ENCODE results near the gene ERCC3.
"Not testable (repeated sequence)": the region's sequence is repeated elsewhere in the genome, so short reads cannot be mapped to it uniquely, and the experiment has no call there.

ERCC3 gene

DNA sequence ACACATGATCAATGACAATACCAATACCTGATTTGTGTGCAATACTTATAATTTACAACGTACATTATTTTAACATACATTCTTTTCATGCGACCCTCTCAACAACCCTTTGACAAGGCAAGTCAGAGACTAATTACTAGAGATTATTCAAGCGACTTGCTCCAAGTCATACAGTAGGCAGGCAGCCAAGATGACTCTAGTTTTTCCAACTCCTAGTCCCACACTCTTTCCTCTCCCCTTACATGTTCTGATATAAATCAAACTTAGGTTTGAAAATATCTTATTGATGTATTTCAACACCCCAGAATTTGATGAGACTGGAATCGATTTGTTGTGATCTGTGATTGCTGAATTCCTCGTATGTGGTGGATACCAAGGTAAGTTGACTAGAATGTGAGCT lies 65.8 kb downstream of the ERCC3 start:
- H3K4me1 Mint-ChIP-seq (ENCODE audit: low read depth) = peaks cover 5% of the 10 kb centered on the region
- no peaks in the 10 kb centered on the region for H3K9me3 Mint-ChIP-seq
- H3K4me3 Mint-ChIP-seq = no peak overlapping the region
- H3K36me3 Mint-ChIP-seq (ENCODE audit: low read depth) = no peaks in the 10 kb centered on the region
- peaks cover 45% of the 10 kb centered on the region for H3K27me3 Mint-ChIP-seq
- intact Hi-C loops (cut with micrococcal nuclease) = no loop called here
- H3K27ac Mint-ChIP-seq = no peak overlapping the region

- intact Hi-C loops (cut with micrococcal nuclease); H3K4me1 Mint-ChIP-seq (ENCODE audit: low read depth); H3K9me3 Mint-ChIP-seq; H3K36me3 Mint-ChIP-seq (ENCODE audit: low read depth); H3K27ac Mint-ChIP-seq; H3K4me3 Mint-ChIP-seq: not testable (repeated sequence)
- H3K27me3 Mint-ChIP-seq = peaks cover 53% of the 10 kb centered on the region
These were observed 66.7 kb downstream of the ERCC3 start for GRCh38 chr2:127227264-127227660.

DNA sequence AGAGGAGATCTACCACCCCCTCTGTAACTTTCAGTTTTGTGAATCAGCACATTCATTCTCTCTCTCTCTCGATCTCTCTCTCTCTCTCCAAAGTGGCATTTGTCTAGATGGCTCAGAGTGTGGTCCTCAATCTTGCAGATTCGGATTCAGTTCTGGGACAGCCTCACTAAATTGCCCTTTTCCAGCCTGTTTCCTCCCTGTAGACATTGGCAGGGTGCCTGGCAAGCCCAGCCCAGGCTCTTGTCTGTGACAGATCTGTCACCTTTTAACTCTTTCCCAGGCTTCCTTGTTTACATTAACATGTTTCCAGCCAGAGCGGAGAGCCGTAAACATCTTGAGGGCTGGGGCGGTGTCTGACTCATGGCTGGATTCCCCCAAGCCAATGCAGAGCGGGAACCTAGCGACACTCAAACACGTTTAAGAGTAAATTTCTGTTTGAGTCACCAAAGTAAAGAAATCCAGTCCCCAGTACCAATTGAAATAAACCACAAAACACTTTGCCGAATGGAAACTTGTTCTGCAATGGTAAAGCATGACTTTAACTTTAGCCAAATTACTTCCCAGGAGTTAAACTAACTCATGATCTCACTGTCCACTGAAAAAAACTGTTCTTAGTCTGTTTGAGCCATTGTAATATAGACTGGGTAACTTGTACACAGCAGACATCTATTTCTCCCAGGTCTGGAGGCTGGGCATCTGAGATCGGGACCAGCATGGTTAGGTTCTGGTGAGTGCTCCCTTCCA lies 67.3 kb downstream of the ERCC3 start:
- intact Hi-C loops (cut with micrococcal nuclease) = no loop called here
- Mint-ChIP-seq H3K36me3 (ENCODE audit: low read depth) (no peaks in the 10 kb centered on the region), H3K4me3 (no peak overlapping the region), H3K9me3 (no peaks in the 10 kb centered on the region), H3K27ac (no peak overlapping the region), H3K27me3 (peaks cover 58% of the 10 kb centered on the region), H3K4me1 (ENCODE audit: low read depth) (peaks cover 5% of the 10 kb centered on the region)

DNA sequence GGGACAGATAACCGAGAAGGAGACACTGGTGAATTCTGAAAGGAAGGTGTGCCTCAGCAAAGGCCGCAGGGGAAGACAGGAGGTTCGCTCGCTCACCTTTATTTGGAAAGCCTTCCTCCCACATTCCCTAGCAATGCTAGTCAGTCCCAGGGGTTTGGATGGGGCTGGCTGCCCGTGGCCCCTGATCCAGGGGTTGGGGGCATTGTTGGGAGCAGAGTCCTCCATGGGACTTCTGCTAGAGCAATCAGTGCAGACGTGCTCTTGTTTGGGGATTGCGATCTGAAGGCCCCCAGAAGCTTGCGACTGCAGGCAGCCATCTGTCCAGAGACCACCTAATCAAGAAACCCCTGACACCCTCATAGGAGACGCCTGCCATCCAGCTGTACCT lies 67.8 kb downstream of the ERCC3 start:
- Mint-ChIP-seq H3K36me3 (ENCODE audit: low read depth) (no peaks in the 10 kb centered on the region), H3K9me3 (no peaks in the 10 kb centered on the region), H3K4me3 (no peak overlapping the region), H3K27ac (no peak overlapping the region), H3K27me3 (peaks cover 63% of the 10 kb centered on the region), H3K4me1 (ENCODE audit: low read depth) (peaks cover 5% of the 10 kb centered on the region)
- intact Hi-C loops (cut with micrococcal nuclease) = no loop called here

- peaks cover 11% of the 10 kb centered on the region for H3K4me1 Mint-ChIP-seq (ENCODE audit: low read depth)
- no peak overlapping the region for H3K27ac Mint-ChIP-seq
- no peaks in the 10 kb centered on the region for H3K9me3 Mint-ChIP-seq
- H3K27me3 Mint-ChIP-seq = peaks cover 69% of the 10 kb centered on the region
- no peaks in the 10 kb centered on the region for H3K36me3 Mint-ChIP-seq (ENCODE audit: low read depth)
- intact Hi-C loops (cut with micrococcal nuclease) = no loop called here
- H3K4me3 Mint-ChIP-seq = no peak overlapping the region
These were observed 68.6 kb downstream of the ERCC3 start for GRCh38 chr2:127225186-127225960.

DNA sequence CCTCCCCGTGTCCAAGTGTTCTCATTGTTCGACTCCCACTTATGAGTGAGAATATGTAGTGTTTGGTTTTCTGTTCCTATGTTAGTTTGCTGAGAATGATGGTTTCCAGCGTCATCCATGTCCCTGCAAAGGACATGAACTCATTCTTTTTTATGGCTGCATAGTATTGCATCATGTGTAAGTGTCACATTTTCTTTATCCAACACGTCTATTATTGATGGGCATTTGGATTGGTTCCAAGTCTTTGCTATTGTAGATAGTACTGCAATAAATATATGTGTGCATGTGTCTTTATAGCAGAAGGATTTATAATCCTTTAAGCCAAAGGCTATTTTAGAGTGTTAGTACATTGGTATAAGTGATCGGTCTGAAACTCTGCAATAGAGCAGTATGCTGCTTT lies 69.8 kb downstream of the ERCC3 start:
- peaks cover 76% of the 10 kb centered on the region for H3K27me3 Mint-ChIP-seq
- intact Hi-C loops (cut with micrococcal nuclease); H3K4me3 Mint-ChIP-seq; H3K27ac Mint-ChIP-seq; H3K9me3 Mint-ChIP-seq; H3K36me3 Mint-ChIP-seq (ENCODE audit: low read depth): not testable (repeated sequence)
- H3K4me1 Mint-ChIP-seq (ENCODE audit: low read depth) = peaks cover 15% of the 10 kb centered on the region

DNA sequence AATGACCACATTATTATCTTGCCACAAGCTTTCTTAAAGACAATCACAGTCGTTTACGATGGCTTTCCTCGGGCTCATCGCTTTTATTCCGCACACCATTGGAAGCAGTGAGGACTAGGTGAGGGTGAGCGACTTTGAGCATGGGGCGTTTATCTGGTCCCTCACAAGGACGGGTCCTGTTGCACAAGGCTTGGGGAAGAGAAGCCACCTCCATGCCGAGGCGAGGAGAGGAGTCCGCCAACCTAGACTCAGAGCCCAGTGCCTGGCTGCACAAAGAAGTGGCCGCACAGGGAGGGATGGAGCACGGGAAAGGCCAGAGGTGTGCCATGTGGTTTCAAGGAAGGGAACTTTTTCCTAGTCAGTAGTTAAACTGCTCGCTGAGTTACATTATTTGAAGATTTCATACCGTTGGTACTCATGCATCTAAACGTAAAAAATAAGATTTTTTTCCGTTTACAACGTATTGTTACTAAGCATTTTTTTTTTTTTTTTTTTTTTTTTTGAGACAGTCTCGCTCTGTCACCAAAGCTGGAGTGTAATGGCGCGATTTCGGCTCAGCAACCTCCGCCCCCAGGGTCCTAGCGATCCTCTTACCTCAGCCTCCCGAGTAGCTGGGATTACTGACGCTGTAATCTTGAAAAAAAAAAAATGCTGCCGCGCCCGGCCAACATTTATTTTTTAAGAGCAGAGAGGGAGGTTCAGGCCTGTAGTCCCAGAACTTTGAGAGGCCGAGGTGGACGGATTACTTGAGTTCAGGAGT lies 73.0 kb downstream of the ERCC3 start:
- H3K4me1 Mint-ChIP-seq (ENCODE audit: low read depth) = peaks cover 16% of the 10 kb centered on the region
- H3K4me3 Mint-ChIP-seq = no peak overlapping the region
- peaks cover 86% of the 10 kb centered on the region for H3K27me3 Mint-ChIP-seq
- no peaks in the 10 kb centered on the region for H3K36me3 Mint-ChIP-seq (ENCODE audit: low read depth)
- intact Hi-C loops (cut with micrococcal nuclease) = no loop called here
- no peaks in the 10 kb centered on the region for H3K9me3 Mint-ChIP-seq
- H3K27ac Mint-ChIP-seq = no peak overlapping the region

- Mint-ChIP-seq H3K9me3 (no peaks in the 10 kb centered on the region), H3K27ac (no peak within 1 kb of the TSS), H3K4me1 (ENCODE audit: low read depth) (peaks cover 16% of the 10 kb centered on the region)
These were observed 73.7 kb downstream of the ERCC3 start, which contains the start of gene CYP27C1 for GRCh38 chr2:127220102-127220767. Gene CYP27C1, minus strand, starts transcription at chr2:127220299. Its CDS starts 29 bp downstream, at chr2:127220270.

DNA sequence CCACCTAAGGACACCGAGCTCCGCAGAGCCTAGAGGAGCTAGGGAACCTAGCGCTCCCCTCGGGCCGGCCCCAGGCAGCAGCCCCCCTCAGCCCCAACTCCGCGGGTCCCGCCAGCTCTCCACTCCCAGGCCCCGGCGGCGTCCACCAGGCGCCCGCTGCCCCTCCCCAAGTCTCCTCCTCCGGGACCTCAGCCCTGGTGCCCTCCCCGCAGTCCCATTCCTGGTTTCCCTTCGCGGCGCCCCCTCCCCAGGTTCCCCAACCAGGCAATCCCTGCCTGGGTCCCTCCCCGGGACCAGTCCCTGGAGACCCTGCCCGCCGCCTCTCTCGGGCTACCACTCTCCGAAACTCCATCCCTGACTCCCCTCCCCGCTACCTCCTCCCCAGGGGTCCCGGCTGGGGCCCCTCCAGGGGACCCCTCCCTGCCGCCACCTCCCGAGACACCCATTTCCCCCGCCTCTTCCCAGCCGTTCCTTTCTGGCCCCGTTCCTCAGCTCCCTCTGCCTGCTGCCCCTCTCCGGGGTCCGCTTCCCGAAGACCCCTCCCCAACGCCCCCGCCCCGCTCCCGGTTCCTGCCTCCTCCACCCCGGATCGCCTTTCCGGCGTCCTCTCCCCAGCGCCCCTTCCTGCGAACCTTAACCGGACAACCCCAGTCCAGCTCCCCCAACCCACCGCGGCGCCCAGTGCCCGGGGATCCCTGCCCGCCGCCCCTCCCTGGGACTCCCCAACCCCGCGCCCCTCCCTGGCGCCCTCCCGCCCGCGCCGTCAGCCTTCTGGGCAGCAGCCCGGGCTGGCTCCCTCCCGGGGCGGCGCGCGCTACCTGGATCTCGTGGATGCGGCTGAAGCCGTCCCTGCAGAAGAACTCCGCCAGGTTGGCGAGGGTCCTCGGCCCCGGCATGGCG lies 74.5 kb downstream of the ERCC3 start:
- Mint-ChIP-seq H3K9me3 (no peaks in the 10 kb centered on the region), H3K4me1 (ENCODE audit: low read depth) (peaks cover 16% of the 10 kb centered on the region), H3K36me3 (ENCODE audit: low read depth) (no peaks in the 10 kb centered on the region), H3K27me3 (peaks cover 80% of the 10 kb centered on the region), H3K27ac (no peak overlapping the region), H3K4me3 (peak overlapping the region; percentile 53)
- intact Hi-C loops (cut with micrococcal nuclease) = no loop called here

More at GRCh38 chr2:127220102-127220767, 73.7 kb downstream of the ERCC3 start, which contains the start of gene CYP27C1:
- no peaks in the 10 kb centered on the region for H3K36me3 Mint-ChIP-seq (ENCODE audit: low read depth)
- peak within 1 kb of the TSS; percentile 68 for H3K4me3 Mint-ChIP-seq
- intact Hi-C loops (cut with micrococcal nuclease) = no loop called here
- H3K27me3 Mint-ChIP-seq = peaks cover 84% of the 10 kb centered on the region

- H3K36me3 Mint-ChIP-seq (ENCODE audit: low read depth) = no peaks in the 10 kb centered on the region
- H3K4me3 Mint-ChIP-seq = peak overlapping the region; percentile 59
- H3K9me3 Mint-ChIP-seq = no peaks in the 10 kb centered on the region
- peaks cover 78% of the 10 kb centered on the region for H3K27me3 Mint-ChIP-seq
- H3K4me1 Mint-ChIP-seq (ENCODE audit: low read depth) = peaks cover 16% of the 10 kb centered on the region
- H3K27ac Mint-ChIP-seq = no peak overlapping the region
- intact Hi-C loops (cut with micrococcal nuclease) = no loop called here
These were observed 75.2 kb downstream of the ERCC3 start for GRCh38 chr2:127218812-127219170.

DNA sequence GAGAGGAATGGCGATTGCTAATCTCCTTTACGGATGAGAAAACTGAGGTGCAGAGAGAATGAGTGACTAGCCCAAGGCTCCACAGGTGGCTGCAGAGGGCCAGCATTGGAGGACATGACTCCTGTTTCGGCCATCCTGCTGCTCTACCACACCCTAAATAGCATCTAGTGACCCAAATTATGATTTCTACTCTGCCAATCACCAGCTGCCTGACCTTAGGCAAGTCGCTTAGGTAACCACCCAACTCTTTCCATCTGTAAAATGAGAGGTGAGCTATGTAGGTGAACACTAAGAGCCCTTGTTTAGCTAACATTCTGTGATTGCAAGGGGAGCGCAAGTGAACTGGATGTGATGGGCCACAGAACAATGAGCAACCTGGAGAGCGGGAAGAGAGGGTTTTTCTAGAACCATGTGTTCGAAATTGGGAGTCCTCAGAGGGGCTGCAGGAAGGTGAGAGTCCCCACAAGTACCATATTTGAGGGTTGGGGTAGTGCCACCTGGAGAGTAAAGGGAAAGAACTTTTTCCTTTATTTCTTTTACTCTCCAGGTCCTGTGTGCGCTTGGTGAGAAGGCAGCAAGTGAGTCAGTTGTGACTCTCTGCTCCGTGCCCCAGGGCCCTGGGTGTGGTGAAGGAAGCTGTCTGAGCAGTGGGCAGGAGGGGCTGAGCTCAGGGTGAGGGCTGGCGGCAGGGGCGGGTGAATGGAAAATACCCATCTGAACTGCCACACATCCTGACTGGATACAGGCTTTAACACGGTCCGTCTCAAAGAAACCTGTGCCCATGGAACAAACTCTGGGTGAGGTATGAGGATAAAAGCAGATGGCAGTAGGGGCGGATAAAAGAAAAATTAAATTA lies 76.2 kb downstream of the ERCC3 start:
- intact Hi-C loops (cut with micrococcal nuclease) = no loop called here
- peaks cover 80% of the 10 kb centered on the region for H3K27me3 Mint-ChIP-seq

GRCh38 chr2:127216593-127216992 lies 77.4 kb downstream of the ERCC3 start:
- H3K27ac Mint-ChIP-seq = no peak overlapping the region
- H3K36me3 Mint-ChIP-seq (ENCODE audit: low read depth) = no peaks in the 10 kb centered on the region
- intact Hi-C loops (cut with micrococcal nuclease) = no loop called here
- H3K4me3 Mint-ChIP-seq = no peak overlapping the region
- H3K9me3 Mint-ChIP-seq = no peaks in the 10 kb centered on the region
- peaks cover 81% of the 10 kb centered on the region for H3K27me3 Mint-ChIP-seq
- peaks cover 16% of the 10 kb centered on the region for H3K4me1 Mint-ChIP-seq (ENCODE audit: low read depth)

More for the DNA sequence above, 76.2 kb downstream of the ERCC3 start:
- Mint-ChIP-seq H3K9me3 (no peaks in the 10 kb centered on the region), H3K36me3 (ENCODE audit: low read depth) (no peaks in the 10 kb centered on the region), H3K4me3 (no peak overlapping the region), H3K4me1 (ENCODE audit: low read depth) (peaks cover 16% of the 10 kb centered on the region), H3K27ac (no peak overlapping the region)
